ENCODE results near the gene TEKTIP1.

GRCh38 chr19:3491396-3492119 is 47.4 kb upstream of the TEKTIP1 start:
- no peak for TF ChIP-seq CTCF (conservative IDR thresholded peaks at IDR 0.05 in 1 of 2, IDR thresholded peaks at IDR 0.05 in 1 of 2; ENCODE audit: low read depth in 1 of 2, low read length in 2 of 2)
- no peak for TF ChIP-seq EZH2 (IDR thresholded peaks at IDR 0.05; ENCODE audit: low read length, missing control alignments)
